GM23338 (cell line): Measurements from ENCODE around the gene SCAMP1. TPM values are rescaled to one million over a fixed set of nuclear protein-coding genes. Genes with fewer than 3 reads are reported as not detected.
A peak's percentile ranks its signal among the peaks of the same experiment; 100 is the strongest.

Experiments used
- ATAC-seq: fragments of 200-7000 bp; cut with Tn5 transposase; 3 replicates; pipeline ENCODE4 v1.9.1; 2020
- DNase-seq: peaks from one replicate; pipeline ENCODE4 v3.0.0-alpha.2; 2015; ENCODE audit warnings: low spot score
- H2AFZ ChIP-seq: fragments of 200-600 bp; sonication (generic); 2 replicates; pipeline ENCODE4 v1.8.0; 2016; ENCODE audit warnings: antibody characterized with exemption, mild to moderate bottlenecking, moderate library complexity
- H3F3A ChIP-seq: fragments of 200-600 bp; sonication (generic); replicated peaks from 2 replicates; pipeline ENCODE4 v1.8.0; 2017; ENCODE audit warnings: antibody characterized with exemption, mixed run types, low read depth
- H3K27ac ChIP-seq: fragments of 200-600 bp; sonication (generic); 2 replicates; pipeline ENCODE4 v1.6.1; 2016; ENCODE audit warnings: low read depth
- H3K27me3 ChIP-seq: fragments of 200-600 bp; sonication (generic); 2 replicates; pipeline ENCODE4 v1.8.0; 2016; ENCODE audit warnings: mild to moderate bottlenecking, mixed run types, moderate library complexity; ENCODE audit not compliant: insufficient read depth
- H3K36me3 ChIP-seq: fragments of 200-600 bp; sonication (generic); 2 replicates; pipeline ENCODE4 v1.8.0; 2016; ENCODE audit warnings: mild to moderate bottlenecking; ENCODE audit not compliant: insufficient read depth
- H3K4me1 ChIP-seq: fragments of 200-600 bp; sonication (generic); 2 replicates; pipeline ENCODE4 v1.8.0; 2016; ENCODE audit warnings: mild to moderate bottlenecking, moderate library complexity; ENCODE audit not compliant: insufficient read depth
- H3K4me2 ChIP-seq: fragments of 200-600 bp; sonication (generic); 2 replicates; pipeline ENCODE4 v1.7.1; 2017; ENCODE audit warnings: mixed run types
- H3K4me3 ChIP-seq: fragments of 200-600 bp; sonication (generic); 2 replicates; pipeline ENCODE4 v1.6.1; 2016; ENCODE audit warnings: mixed run types
- H3K79me2 ChIP-seq: fragments of 200-600 bp; sonication (generic); replicated peaks from 2 replicates; pipeline ENCODE4 v1.8.0; 2017; ENCODE audit warnings: mild to moderate bottlenecking; ENCODE audit not compliant: insufficient read depth
- H3K9me2 ChIP-seq: fragments of 200-600 bp; sonication (generic); 2 replicates; pipeline ENCODE4 v1.8.0; 2017; ENCODE audit not compliant: insufficient read depth
- H4K20me1 ChIP-seq: fragments of 200-600 bp; sonication (generic); replicated peaks from 2 replicates; pipeline ENCODE4 v1.8.0; 2017; ENCODE audit warnings: mild to moderate bottlenecking; ENCODE audit not compliant: insufficient read depth
- H3K27ac Mint-ChIP-seq: 2 replicates; pipeline ENCODE4 v1.8.0; 2020; ENCODE audit warnings: inconsistent platforms, mild to moderate bottlenecking, moderate library complexity, mixed read lengths
- H3K27me3 Mint-ChIP-seq: 3 replicates; pipeline ENCODE4 v1.8.0; 2022; ENCODE audit warnings: low read depth, mild to moderate bottlenecking, moderate library complexity, mixed read lengths, inconsistent platforms; ENCODE audit not compliant: insufficient read depth, poor library complexity
- H3K36me3 Mint-ChIP-seq: 3 replicates; pipeline ENCODE4 v1.8.0; 2021; ENCODE audit warnings: low read depth, mild to moderate bottlenecking, inconsistent platforms, moderate library complexity, mixed read lengths
- H3K4me1 Mint-ChIP-seq: 3 replicates; pipeline ENCODE4 v1.8.0; 2020; ENCODE audit warnings: mild to moderate bottlenecking, inconsistent platforms, mixed read lengths
- H3K4me3 Mint-ChIP-seq: 3 replicates; pipeline ENCODE4 v1.8.0; 2021; ENCODE audit warnings: moderate library complexity, mild to moderate bottlenecking, inconsistent platforms, mixed read lengths
- H3K9me3 Mint-ChIP-seq: 3 replicates; pipeline ENCODE4 v1.8.0; 2020; ENCODE audit warnings: moderate library complexity, mild to moderate bottlenecking, inconsistent platforms, mixed read lengths
- CREB1 ChIP-seq: fragments of 250-450 bp; sonication (Bioruptor Pico); IDR thresholded peaks from 2 replicates; pipeline ENCODE4 v1.5.0; 2020; ENCODE audit warnings: low read depth, mild to moderate bottlenecking, moderate library complexity
- EZH2 ChIP-seq: fragments of 200-600 bp; sonication (generic); IDR thresholded peaks from one replicate; pipeline ENCODE4 v1.8.0; 2017; ENCODE audit warnings: antibody characterized with exemption, mild to moderate bottlenecking, low read depth; ENCODE audit not compliant: unreplicated experiment
- EZH2phosphoT487 ChIP-seq: fragments of 200-600 bp; sonication (generic); IDR thresholded peaks from one replicate; pipeline ENCODE4 v1.8.1; 2018; ENCODE audit warnings: antibody characterized with exemption; ENCODE audit not compliant: unreplicated experiment
- POLR2AphosphoS5 ChIP-seq: IDR thresholded peaks from 2 replicates; pipeline ENCODE4 v1.6.1; 2016; ENCODE audit warnings: antibody characterized with exemption, low read depth
- REST ChIP-seq: IDR thresholded peaks from one replicate; pipeline ENCODE4 v1.6.1; 2018; ENCODE audit warnings: antibody characterized with exemption; ENCODE audit not compliant: unreplicated experiment
- STAT1 ChIP-seq: IDR thresholded peaks from one replicate; pipeline ENCODE4 v1.6.1; 2016; ENCODE audit warnings: antibody characterized with exemption; ENCODE audit not compliant: unreplicated experiment
- ZNF114 ChIP-seq: fragments of 250-450 bp; sonication (Bioruptor Pico); IDR thresholded peaks from 2 replicates; pipeline ENCODE4 v1.5.0; 2020; ENCODE audit warnings: mild to moderate bottlenecking, moderate library complexity
- ZNF331 ChIP-seq: fragments of 250-450 bp; sonication (Bioruptor Pico); IDR thresholded peaks from 2 replicates; pipeline ENCODE4 v1.5.0; 2020; ENCODE audit warnings: low read depth, mild to moderate bottlenecking, moderate library complexity
- polyA plus RNA-seq: library from polyadenylated mRNA; unstranded; fragments of >200 nt; fragmentation: Nextera tagmentation; extraction: Ambion mirVana; gene quantifications from 2 replicates; pipeline ENCODE4 v1.2.1, GENCODE V29; 2016
- total RNA-seq: library from RNA; depleted of rRNA; stranded (reverse); fragments of >200 nt; shearing (Covaris generic); gene quantifications from 2 replicates; pipeline ENCODE4 v1.2.3, GENCODE V29; 2014

Gene SCAMP1
- total and polyA plus RNA-seq, 2 experiments from 2014 or later, result 26.8 to 53.9 TPM

- Mint-ChIP-seq H3K36me3 (peaks cover 3% of the 10 kb centered on the region; the same call in 1 of the 3 replicates), H3K4me3 (peak overlapping the region; percentile 84), H3K9me3 (no peaks in the 10 kb centered on the region), H3K27me3 (peaks cover 7% of the 10 kb centered on the region), H3K4me1 (peaks cover 31% of the 10 kb centered on the region), H3K27ac (peak overlapping the region; percentile 83)
- TF ChIP-seq POLR2AphosphoS5 (no peak), ZNF331 (CRISPR knock-in tag) (no peak), ZNF114 (CRISPR knock-in tag) (no peak), STAT1 (no peak)
- no peak for ATAC-seq
- Histone ChIP-seq H3K79me2 (peaks cover 51% of the 10 kb centered on the region), H3K27me3 (no peaks in the 10 kb centered on the region), H3F3A (peaks cover 4% of the 10 kb centered on the region; the same call in 1 of the 2 replicates), H4K20me1 (0 out of 2 replicates have a peak, but pooled peaks cover 19% of the 10 kb centered on the region), H2AFZ (peak overlapping the region; percentile 94; the same call in 1 of the 2 replicates), H3K4me3 (peak overlapping the region; percentile 99), H3K4me1 (peaks cover 18% of the 10 kb centered on the region), H3K4me2 (peak overlapping the region; percentile 82), H3K9me2 (no peaks in the 10 kb centered on the region), H3K27ac (no peak overlapping the region), H3K36me3 (no peaks in the 10 kb centered on the region)
- DNase-seq, result no peak
Observed at GRCh38 chr5:78361631-78361993, 1.2 kb downstream of the SCAMP1 start.

- Mint-ChIP-seq H3K4me1 (peaks cover 31% of the 10 kb centered on the region), H3K27ac (no peak overlapping the region), H3K9me3 (no peaks in the 10 kb centered on the region), H3K4me3 (peak overlapping the region; percentile 84), H3K27me3 (peaks cover 7% of the 10 kb centered on the region), H3K36me3 (peaks cover 3% of the 10 kb centered on the region; the same call in 1 of the 3 replicates)
- Histone ChIP-seq H3F3A (peaks cover 4% of the 10 kb centered on the region; the same call in 1 of the 2 replicates), H3K9me2 (no peaks in the 10 kb centered on the region), H3K4me2 (peak overlapping the region; percentile 82), H3K4me1 (peaks cover 18% of the 10 kb centered on the region), H2AFZ (no peak overlapping the region), H3K4me3 (peak overlapping the region; percentile 99), H3K79me2 (peaks cover 57% of the 10 kb centered on the region), H3K36me3 (no peaks in the 10 kb centered on the region), H3K27ac (no peak overlapping the region), H3K27me3 (no peaks in the 10 kb centered on the region), H4K20me1 (0 out of 2 replicates have a peak, but pooled peaks cover 24% of the 10 kb centered on the region)
- DNase-seq (no peak), ATAC-seq (no peak)
- TF ChIP-seq EZH2phosphoT487 (no peak), POLR2AphosphoS5 (no peak), CREB1 (CRISPR knock-in tag) (no peak), EZH2 (no peak), REST (no peak)
Observed at GRCh38 chr5:78362220-78362619, 1.8 kb downstream of the SCAMP1 start.
